ENCODE data around the gene COPB1.
A peak's percentile ranks its signal among the peaks of the same experiment; 100 is the strongest.

The COPB1 gene

GRCh38 chr11:14503023-14503422, 3.4 kb upstream of the COPB1 start:
- DNase-seq (ENCODE audit: low spot score): no peak

DNA sequence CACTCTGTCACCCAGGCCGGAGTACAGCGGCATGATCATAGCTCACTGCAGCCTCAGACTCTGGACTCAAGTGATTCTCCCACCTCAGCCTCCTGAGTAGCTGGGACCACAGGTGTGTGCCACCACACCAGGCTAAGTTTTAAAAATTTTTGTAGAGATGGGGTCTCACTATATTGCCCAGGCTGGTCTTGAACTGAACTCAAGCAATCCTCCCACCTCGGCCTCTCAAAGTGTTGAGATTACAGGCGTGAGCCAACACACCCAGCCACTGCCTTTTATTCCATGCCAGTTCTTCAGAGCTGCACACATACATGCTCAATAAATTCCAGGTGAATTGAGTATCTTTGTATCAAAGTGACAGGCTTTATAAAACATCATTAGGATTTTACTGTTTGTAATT, 2.4 kb upstream of the COPB1 start:
- no peak for DNase-seq (ENCODE audit: low spot score)

DNA sequence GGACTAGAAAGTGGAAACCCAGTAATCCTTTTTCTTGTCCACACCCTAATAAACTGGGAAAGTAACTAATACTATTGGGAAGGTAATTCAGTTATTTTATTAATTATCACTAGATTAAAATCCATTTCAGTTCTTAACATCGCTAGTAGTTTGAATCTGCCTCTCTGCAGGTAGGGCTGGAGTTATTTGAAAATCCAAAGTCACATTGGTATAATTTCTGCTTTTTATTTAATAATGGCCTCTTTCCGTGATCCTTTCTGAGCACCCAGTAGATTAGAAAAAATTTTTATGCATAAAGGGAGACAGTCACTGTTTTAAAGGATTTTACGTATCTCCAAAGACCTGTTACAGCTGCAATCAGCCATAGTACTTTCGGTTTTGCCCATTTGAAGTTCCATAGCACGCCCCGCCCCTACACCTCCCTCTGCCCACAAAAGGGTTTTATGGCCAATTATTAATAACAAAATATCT, 605 bp upstream of the COPB1 start:
- peak; percentile 53 for DNase-seq (ENCODE audit: low spot score)

DNA sequence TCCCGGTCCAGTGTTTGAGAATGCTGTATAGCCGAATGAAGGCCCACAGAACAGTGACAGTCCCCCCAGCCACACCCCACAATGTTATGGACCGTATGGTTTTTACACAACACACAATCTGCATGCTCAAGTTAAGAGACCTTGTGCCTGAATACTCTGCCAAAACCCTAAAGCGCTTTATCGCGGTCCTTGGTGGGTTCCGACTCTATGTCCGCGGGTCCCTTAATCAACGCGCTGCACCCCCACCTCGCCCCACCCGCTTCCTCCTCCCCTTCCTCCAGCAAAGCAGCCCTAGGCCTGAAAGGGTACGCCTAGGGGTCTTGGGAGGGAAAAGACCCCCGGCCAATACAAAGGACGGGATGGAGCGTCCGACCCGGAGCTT, 442 bp downstream of the COPB1 start:
- no peak for DNase-seq (ENCODE audit: low spot score)

DNA sequence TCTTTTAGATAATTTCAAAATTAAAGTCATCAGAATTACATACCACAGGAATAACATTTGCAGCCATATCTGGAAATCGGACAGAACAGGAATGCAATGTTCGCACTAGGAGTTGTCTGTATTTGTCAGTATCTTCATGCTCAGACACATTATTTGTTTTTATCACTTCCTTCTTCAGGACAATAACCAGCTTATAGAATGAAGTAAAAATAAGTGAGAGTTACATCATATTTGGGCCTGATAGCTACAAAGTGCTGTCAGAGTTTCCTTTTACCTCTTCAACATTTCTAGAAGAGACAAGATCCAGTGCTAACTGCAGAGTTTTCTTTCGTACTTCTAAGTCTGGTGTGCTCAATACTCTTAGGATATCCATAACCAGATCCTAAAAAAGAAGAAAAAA, 18.9 kb downstream of the COPB1 start:
- DNase-seq (ENCODE audit: low spot score): no peak

DNA sequence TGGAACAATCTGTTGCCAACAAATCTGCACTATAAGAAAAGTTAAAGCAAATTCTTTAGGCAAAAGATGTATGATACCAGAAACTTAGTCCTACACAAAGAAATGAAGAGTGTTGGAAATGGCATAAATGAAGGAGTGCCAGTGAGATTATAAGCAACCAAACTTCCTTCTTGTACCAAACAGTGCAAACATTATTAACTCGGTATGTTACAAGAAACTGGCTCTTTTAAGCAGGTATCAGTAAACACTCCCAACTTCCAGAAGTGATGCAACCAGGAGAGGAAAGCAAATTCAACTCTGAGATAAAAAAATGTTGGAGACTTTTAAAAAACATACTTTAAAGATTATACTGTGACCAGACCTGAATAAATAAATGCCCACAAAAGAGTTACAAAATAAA, 28.5 kb downstream of the COPB1 start:
- DNase-seq (ENCODE audit: low spot score): no peak

- no peak for DNase-seq (ENCODE audit: low spot score)
These were observed 36.0 kb downstream of the COPB1 start for GRCh38 chr11:14463623-14464022.

DNA sequence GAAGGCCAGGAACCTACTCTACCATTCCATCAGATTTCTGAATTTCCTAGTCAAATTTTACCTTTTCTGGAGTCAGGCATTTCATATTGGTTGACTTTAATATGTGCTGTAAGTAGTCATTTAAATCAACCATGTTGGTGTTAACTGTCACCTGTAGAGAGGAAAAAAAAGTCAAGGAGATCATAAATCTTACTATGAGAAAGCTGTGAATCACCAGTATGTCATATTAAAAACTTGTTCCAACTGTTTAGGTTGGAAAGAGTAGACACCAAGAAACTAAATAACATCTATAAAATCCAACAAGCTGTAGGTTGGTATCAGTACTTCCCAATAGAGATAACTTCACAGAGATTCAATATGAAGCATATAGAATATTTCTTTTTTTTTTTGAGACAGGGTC, 39.5 kb downstream of the COPB1 start:
- DNase-seq (ENCODE audit: low spot score): no peak

GRCh38 chr11:14458377-14458776, 41.2 kb downstream of the COPB1 start:
- DNase-seq (ENCODE audit: low spot score): no peak

DNA sequence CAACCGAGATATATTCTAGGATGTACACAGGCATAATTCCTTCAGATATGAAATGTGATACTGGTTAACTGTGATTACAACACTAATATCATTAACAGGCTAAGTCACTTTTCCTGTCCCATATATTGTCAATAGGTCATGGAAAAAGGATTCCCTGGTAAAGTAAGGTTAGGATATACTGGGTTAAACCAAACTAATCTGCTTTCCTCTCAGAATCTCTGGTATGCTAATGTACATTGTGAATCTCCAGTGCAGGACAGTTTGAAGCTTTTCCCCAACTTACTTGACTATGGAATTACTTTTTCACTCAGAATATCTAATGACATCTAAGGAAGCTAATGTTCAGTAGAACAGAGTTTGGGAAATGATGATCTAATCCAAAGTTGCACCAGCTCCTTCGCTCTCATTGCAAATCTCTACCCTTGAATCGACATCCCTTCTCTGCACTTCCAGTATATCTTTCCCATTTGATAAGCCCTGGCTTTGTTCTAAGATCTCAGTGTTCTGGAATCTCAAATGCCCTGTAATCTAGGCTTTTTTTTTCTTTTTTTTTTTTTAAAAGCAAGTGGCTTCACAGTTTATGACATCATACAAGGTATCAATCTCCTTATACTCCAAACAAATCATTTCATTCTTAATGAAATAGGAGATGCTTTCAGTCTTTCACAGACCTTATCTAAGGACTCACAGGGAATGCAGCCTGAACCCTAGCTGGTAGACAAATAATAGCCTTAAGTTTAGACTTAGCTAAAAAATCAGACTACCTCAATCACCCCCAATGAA, 43.8 kb downstream of the COPB1 start:
- DNase-seq (ENCODE audit: low spot score): no peak

DNA sequence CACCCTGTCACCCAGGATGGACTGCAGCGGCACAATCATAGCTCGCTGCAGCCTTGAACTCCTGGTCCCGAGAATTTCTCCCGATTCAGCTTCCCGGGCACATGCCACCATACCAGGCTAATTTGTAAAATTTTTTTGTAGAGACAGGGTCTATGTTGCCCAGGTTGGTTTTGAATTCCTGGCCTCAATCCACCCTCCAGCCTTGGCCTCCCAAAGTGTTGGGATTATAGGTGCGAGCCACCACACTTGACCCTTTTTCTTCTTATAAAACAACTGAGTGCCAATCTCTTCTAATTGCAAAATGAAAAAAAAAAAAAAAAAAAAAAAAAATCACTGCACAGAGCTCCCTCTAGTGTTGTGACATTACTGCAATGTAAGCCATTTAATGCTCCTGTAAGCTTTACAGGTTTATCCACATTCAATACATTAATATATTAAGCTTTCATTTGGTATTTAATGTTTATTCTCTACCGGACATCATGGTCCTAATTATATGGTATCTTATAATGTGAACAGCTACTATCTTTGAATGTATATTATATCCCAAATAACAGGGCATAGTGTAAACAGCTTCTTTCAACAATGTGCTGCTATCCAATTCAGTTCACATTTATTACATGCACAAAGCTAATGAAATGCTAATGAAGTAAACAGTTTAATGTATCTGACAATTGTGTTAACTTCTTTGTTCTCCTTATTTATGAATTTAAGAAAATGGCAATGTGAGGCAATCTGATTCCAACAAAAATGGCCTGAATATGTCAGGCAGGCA, 44.6 kb downstream of the COPB1 start:
- DNase-seq (ENCODE audit: low spot score): peak; percentile 46

GRCh38 chr11:14451825-14452224, 47.8 kb downstream of the COPB1 start:
- DNase-seq (ENCODE audit: low spot score): no peak

DNA sequence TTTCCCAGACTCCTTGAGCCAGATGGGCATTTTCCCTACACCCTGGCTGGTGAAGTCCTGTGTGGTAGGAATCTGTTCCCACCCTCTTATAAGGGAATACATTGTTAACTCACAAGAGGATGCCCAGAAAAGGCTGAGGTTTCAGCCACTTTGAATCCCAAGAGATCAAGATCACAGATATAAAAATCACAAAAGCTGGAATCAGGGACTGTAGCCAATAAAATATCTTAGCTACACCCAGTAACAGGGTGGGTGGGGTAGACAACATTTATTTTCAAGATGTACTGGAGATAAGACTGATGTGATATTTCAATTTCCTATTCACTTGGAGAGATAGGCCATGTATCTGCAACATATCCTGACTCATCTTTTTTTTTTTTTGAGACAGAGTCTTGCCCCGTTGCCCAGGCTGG, 50.3 kb downstream of the COPB1 start:
- DNase-seq (ENCODE audit: low spot score): no peak

DNA sequence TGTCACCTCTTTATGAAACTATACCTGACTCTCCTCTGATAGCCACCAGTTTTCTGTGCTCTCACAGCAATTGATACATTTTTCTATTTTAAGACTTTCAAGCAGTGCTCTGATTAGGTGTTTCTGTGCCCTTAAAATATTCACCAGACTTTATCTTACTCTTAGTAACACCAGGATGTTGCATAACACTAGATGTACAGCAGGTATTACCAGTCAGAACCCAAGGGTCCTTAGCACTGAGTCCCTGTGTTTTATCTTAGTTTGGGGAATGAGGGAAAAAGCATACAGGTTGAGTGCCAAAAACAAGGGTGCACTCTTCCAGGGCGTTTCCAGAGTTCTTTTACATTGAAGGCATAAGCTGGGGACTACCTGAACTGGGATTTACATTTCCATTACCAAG, 51.4 kb downstream of the COPB1 start:
- DNase-seq (ENCODE audit: low spot score): no peak

DNA sequence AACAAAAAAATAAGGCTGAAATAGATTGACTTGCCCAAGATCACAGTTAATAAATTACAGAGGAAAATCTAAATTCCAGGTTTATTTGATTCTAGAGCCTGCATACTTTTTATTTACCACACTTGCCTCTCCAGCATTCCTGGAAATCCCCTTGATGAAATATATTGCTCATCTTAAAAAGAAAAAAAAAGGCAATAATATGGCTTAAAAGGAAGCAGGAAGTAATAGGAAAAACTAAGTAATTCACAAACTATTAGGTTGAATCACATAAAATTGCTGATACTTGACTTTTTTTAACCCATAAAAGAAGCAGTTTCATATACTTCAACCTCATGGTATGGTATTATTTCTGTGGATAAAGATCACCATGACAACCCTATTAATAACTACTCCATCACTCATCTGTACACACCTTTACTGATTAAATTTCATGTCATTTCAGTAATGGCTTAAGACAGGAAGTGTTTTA, 52.9 kb downstream of the COPB1 start:
- DNase-seq (ENCODE audit: low spot score): peak; percentile 41

- peak; percentile 83 for DNase-seq (ENCODE audit: low spot score)
These were observed 53.8 kb downstream of the COPB1 start for GRCh38 chr11:14445542-14446530.

- DNase-seq (ENCODE audit: low spot score): no peak
These were observed 55.0 kb downstream of the COPB1 start for GRCh38 chr11:14444441-14445189.

DNA sequence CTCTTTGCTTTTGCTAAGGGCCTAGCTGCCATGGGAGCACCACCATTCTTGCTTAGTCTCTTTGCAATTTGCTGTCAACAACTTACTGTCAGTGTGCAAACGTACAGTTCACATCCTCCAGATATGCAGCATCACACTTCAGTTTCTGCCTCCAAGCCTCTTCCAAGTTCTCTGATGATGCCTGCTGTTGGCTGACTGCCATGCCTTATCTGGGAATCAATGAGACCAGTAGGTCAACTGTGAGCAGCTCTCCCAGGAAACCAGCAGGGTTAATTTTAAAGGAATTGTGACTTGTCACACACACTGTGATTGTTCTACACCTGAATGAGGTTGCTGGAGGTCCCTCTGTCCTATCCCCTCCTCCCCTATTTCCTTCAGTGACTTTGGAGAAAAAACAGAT, 56.0 kb downstream of the COPB1 start:
- no peak for DNase-seq (ENCODE audit: low spot score)

GRCh38 chr11:14435717-14436512, 63.7 kb downstream of the COPB1 start:
- no peak for DNase-seq (ENCODE audit: low spot score)

DNA sequence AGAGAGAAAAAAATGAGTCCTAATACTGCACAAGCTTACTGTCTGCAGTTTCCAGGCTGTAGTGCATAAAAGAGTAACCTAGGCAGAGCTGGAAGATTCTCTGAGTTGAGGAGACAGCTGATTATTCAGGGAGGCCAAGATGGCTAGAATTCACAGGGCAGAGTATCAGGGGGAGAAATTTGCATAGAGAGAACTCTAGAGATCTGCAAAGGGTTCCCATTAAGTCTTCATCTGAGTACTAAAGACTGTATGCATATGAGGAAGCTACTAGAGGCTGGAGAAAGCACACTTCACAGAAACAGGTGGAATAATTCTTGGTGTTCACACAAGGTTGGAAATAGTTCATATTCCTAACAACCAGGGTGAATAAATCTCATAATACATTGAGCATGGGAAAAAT, 74.0 kb downstream of the COPB1 start:
- no peak for DNase-seq (ENCODE audit: low spot score)

DNA sequence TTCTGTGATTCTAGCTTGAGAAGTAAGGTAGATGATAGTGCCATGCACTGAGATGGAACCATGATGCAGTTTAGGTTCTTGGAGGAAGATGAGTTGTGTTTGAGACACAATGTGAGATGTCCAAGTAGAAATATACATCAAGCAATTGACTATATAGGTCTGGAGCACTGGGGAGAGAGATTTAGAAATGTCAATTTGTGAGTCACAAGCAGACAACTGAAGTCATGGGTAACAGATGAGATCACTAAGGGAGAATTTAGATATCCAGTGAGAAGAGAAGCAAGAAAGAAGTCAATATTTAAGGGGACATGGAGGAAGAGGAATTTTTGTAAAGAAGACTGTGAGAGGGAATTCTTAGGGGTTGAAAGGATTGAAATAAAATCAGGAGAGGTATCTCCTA, 75.5 kb downstream of the COPB1 start:
- peak; percentile 44 for DNase-seq (ENCODE audit: low spot score)

All from kidney capillary endothelial cell (primary cell).